IMR-90 (cell line): ENCODE data around the gene SLC7A6. TPM values are rescaled to one million over a fixed set of nuclear protein-coding genes. Genes with fewer than 3 reads are reported as not detected.

Experiments
- ATAC-seq: fragments of 200-7000 bp; cut with Tn5 transposase; 2 replicates; pipeline ENCODE4 v1.9.1; 2020; ENCODE audit warnings: low read depth, mild to moderate bottlenecking, moderate library complexity
- BruUV-seq: library from RNA; stranded (reverse); fragments of 400-500 nt; replicated peaks from 2 replicates; lab custom pipeline; 2021; lab: Mats Ljungman, UMichigan
- CTCF ChIA-PET: fragments of 300-600 bp; formaldehyde crosslinking; extraction: SDS; loops from one replicate; lab custom pipeline; 2021; ENCODE audit warnings: antibody characterized with exemption; lab: Yijun Ruan, JAX
- POLR2A ChIA-PET: fragments of 300-600 bp; sonication (Branson Sonifier 250); formaldehyde crosslinking; loops from one replicate; lab custom pipeline; 2022; ENCODE audit warnings: antibody characterized with exemption; ENCODE audit not compliant: unreplicated experiment; lab: Charles Lee
- DNase-seq: peaks from one replicate; pipeline ENCODE4 v3.0.0; 2013
- H2AFZ ChIP-seq: replicated peaks from 2 replicates; pipeline ENCODE3; 2013; ENCODE audit warnings: low read length, mild to moderate bottlenecking; ENCODE audit not compliant: poor library complexity
- H2AK5ac ChIP-seq: 2 replicates; pipeline ENCODE4 v1.6.1; 2013; ENCODE audit warnings: low read depth, low read length, inconsistent platforms
- H2AK9ac ChIP-seq: replicated peaks from 2 replicates; pipeline ENCODE3; 2013; ENCODE audit warnings: mild to moderate bottlenecking, low read depth, low read length, moderate library complexity; ENCODE audit not compliant: poor library complexity
- H2BK120ac ChIP-seq: 2 replicates; pipeline ENCODE4 v1.6.1; 2013; ENCODE audit warnings: low read depth, low read length, inconsistent platforms
- H2BK15ac ChIP-seq: 3 replicates; pipeline ENCODE4 v1.6.1; 2013; ENCODE audit warnings: low read depth, low read length, inconsistent platforms
- H2BK20ac ChIP-seq: 2 replicates; pipeline ENCODE4 v1.6.1; 2013; ENCODE audit warnings: low read depth, mild to moderate bottlenecking, inconsistent platforms, low read length, moderate library complexity
- H2BK5ac ChIP-seq: 2 replicates; pipeline ENCODE4 v1.6.1; 2013; ENCODE audit warnings: mild to moderate bottlenecking, low read depth, low read length, inconsistent platforms; ENCODE audit not compliant: poor library complexity, severe bottlenecking
- H3K14ac ChIP-seq: replicated peaks from 2 replicates; pipeline ENCODE4 v1.6.1; 2013; ENCODE audit warnings: low read depth, low read length, inconsistent platforms
- H3K18ac ChIP-seq: 2 replicates; pipeline ENCODE4 v1.6.1; 2013; ENCODE audit warnings: low read depth, low read length, control low read depth
- H3K23ac ChIP-seq: 2 replicates; pipeline ENCODE4 v1.6.1; 2013; ENCODE audit warnings: low read depth, low read length, inconsistent platforms
- H3K27ac ChIP-seq: 2 replicates; pipeline ENCODE4 v1.5.1; 2013; ENCODE audit warnings: mild to moderate bottlenecking, control low read depth, low read length; ENCODE audit not compliant: insufficient read depth
- H3K27me3 ChIP-seq: 2 replicates; pipeline ENCODE4 v1.6.1; 2013; ENCODE audit warnings: low read length; ENCODE audit not compliant: control insufficient read depth, insufficient read depth
- H3K36me3 ChIP-seq: 2 replicates; pipeline ENCODE4 v1.6.1; 2013; ENCODE audit warnings: low read length, mixed read lengths; ENCODE audit not compliant: control insufficient read depth, insufficient read depth
- H3K4ac ChIP-seq: 2 replicates; pipeline ENCODE4 v1.6.1; 2013; ENCODE audit warnings: low read depth, low read length, inconsistent platforms
- H3K4me1 ChIP-seq: 2 replicates; pipeline ENCODE4 v1.6.1; 2013; ENCODE audit warnings: low read length, mixed read lengths; ENCODE audit not compliant: control insufficient read depth, insufficient read depth
- H3K4me2 ChIP-seq: 2 replicates; pipeline ENCODE4 v1.6.1; 2013; ENCODE audit warnings: low read depth, mild to moderate bottlenecking, control low read depth, low read length, moderate library complexity
- H3K4me3 ChIP-seq: 2 replicates; pipeline ENCODE4 v1.5.1; 2013; ENCODE audit warnings: low read depth, mild to moderate bottlenecking, control low read depth, low read length, moderate library complexity; ENCODE audit not compliant: insufficient read depth
- H3K56ac ChIP-seq: 2 replicates; pipeline ENCODE4 v1.6.1; 2013; ENCODE audit warnings: low read length, inconsistent platforms; ENCODE audit not compliant: insufficient read depth; ENCODE audit errors: extremely low read depth
- H3K79me1 ChIP-seq, 2 experiments: 2 replicates each; pipeline ENCODE4 v1.6.1; 2013; ENCODE audit warnings: low read length in 2 of 2, inconsistent platforms in 1 of 2, low read depth in 1 of 2
- H3K9ac ChIP-seq: 2 replicates; pipeline ENCODE4 v1.6.1; 2013; ENCODE audit warnings: low read depth, low read length, control low read depth
- H3K9me1 ChIP-seq: 2 replicates; pipeline ENCODE4 v1.6.1; 2013; ENCODE audit warnings: low read length, inconsistent platforms; ENCODE audit not compliant: insufficient read depth
- H3K9me3 ChIP-seq: 2 replicates; pipeline ENCODE4 v1.6.1; 2013; ENCODE audit warnings: low read length; ENCODE audit not compliant: control insufficient read depth, insufficient read depth
- H4K20me1 ChIP-seq: 2 replicates; pipeline ENCODE4 v1.6.1; 2013; ENCODE audit warnings: low read length, inconsistent platforms; ENCODE audit not compliant: insufficient read depth
- H4K5ac ChIP-seq: 2 replicates; pipeline ENCODE4 v1.6.1; 2013; ENCODE audit warnings: mild to moderate bottlenecking, low read depth, low read length, control low read depth
- H4K8ac ChIP-seq, 2 experiments: 2 replicates each; pipeline ENCODE4 v1.6.1; 2013; ENCODE audit warnings: low read depth in 2 of 2, low read length in 2 of 2, control low read depth in 1 of 2, inconsistent platforms in 1 of 2
- H4K91ac ChIP-seq: 2 replicates; pipeline ENCODE4 v1.6.1; 2013; ENCODE audit warnings: low read depth, low read length, inconsistent platforms; ENCODE audit not compliant: insufficient read depth
- BHLHE40 ChIP-seq: fragments of 150-350 bp; IDR thresholded peaks from 2 replicates; pipeline ENCODE4 v1.6.1; 2016; ENCODE audit warnings: mild to moderate bottlenecking, low read depth, low read length
- CHD1 ChIP-seq: IDR thresholded peaks from 2 replicates; pipeline ENCODE4 v1.6.1; 2012; ENCODE audit warnings: low read depth, low read length, improper control_type of control experiment
- ELK1 ChIP-seq: fragments of 150-350 bp; IDR thresholded peaks from 2 replicates; pipeline ENCODE4 v1.6.1; 2016; ENCODE audit warnings: low read depth, mild to moderate bottlenecking, low read length, moderate library complexity, borderline replicate concordance
- FOS ChIP-seq: fragments of 150-350 bp; IDR thresholded peaks from 2 replicates; pipeline ENCODE4 v1.6.1; 2016; ENCODE audit warnings: low read depth, low read length
- MAFK ChIP-seq: IDR thresholded peaks from 2 replicates; pipeline ENCODE4 v1.6.1; 2012; ENCODE audit warnings: low read depth, low read length, improper control_type of control experiment
- MAZ ChIP-seq: IDR thresholded peaks from 2 replicates; pipeline ENCODE4 v1.6.1; 2012; ENCODE audit warnings: low read depth, mild to moderate bottlenecking, low read length, improper control_type of control experiment, moderate library complexity, borderline replicate concordance
- MXI1 ChIP-seq: IDR thresholded peaks from 2 replicates; pipeline ENCODE4 v1.6.1; 2012; ENCODE audit warnings: low read depth, mild to moderate bottlenecking, low read length, moderate library complexity, borderline replicate concordance
- NFE2L2 ChIP-seq: fragments of 150-350 bp; IDR thresholded peaks from 2 replicates; pipeline ENCODE4 v1.6.1; 2016; ENCODE audit warnings: low read depth, mild to moderate bottlenecking, low read length
- POLR2A ChIP-seq: IDR thresholded peaks from 2 replicates; pipeline ENCODE4 v1.6.1; 2012; ENCODE audit warnings: mild to moderate bottlenecking, low read depth, low read length
- RAD21 ChIP-seq: IDR thresholded peaks from 2 replicates; pipeline ENCODE4 v1.6.1; 2012; ENCODE audit warnings: low read length, improper control_type of control experiment
- RCOR1 ChIP-seq: IDR thresholded peaks from 2 replicates; pipeline ENCODE4 v1.6.1; 2012; ENCODE audit warnings: mild to moderate bottlenecking, low read length, improper control_type of control experiment; ENCODE audit not compliant: insufficient replicate concordance
- RFX5 ChIP-seq: IDR thresholded peaks from 2 replicates; pipeline ENCODE4 v1.8.0; 2012; ENCODE audit warnings: low read depth, mild to moderate bottlenecking, low read length, moderate library complexity
- SMC3 ChIP-seq: fragments of 150-350 bp; IDR thresholded peaks from 2 replicates; pipeline ENCODE4 v1.6.1; 2016; ENCODE audit warnings: low read depth, mild to moderate bottlenecking, antibody characterized with exemption, low read length, moderate library complexity
- USF2 ChIP-seq: fragments of 150-350 bp; IDR thresholded peaks from 2 replicates; pipeline ENCODE4 v1.6.1; 2017; ENCODE audit warnings: mild to moderate bottlenecking, antibody characterized with exemption, low read length, low read depth
- WGBS, 2 experiments: methylation state at CpG; one replicate each; pipeline versions ENCODE4 v1.1.5 to v1.1.7; 2013; ENCODE audit warnings: missing lambda C conversion rate in 2 of 2; ENCODE audit not compliant: insufficient read length in 1 of 2; ENCODE audit errors: extremely low coverage in 2 of 2; 5-methylcytosine and 5-hydroxymethylcytosine counted together
- dilution Hi-C: fragments of 300-500 bp; cut with HindIII; formaldehyde crosslinking; loops from one replicate; pipeline ENCODE4 v1.14.3; 2018; ENCODE audit warnings: low sequenced_read_pairs; ENCODE audit not compliant: unreplicated experiment
- in situ Hi-C: fragments of 300-500 bp; cut with MboI; formaldehyde crosslinking; loops from 3 replicates; pipeline ENCODE4 v1.14.3; 2019; ENCODE audit warnings: low sequenced_read_pairs, inconsistent platforms, mixed read lengths
- intact Hi-C: fragments of 100-400 bp; cut with micrococcal nuclease; formaldehyde crosslinking; loops from 2 replicates; pipeline ENCODE4 v1.10.0; 2022
- polyA plus RNA-seq, 3 experiments: library from polyadenylated mRNA; depleted of rRNA; stranded (reverse); fragments of >200 nt; gene quantifications; 2 replicates each; pipeline ENCODE4 v1.2.3, GENCODE V29; 2012; ENCODE audit warnings: low replicate concordance in 1 of 3
- total RNA-seq: library from RNA; depleted of rRNA; stranded (reverse); fragments of >200 nt; gene quantifications from 2 replicates; pipeline ENCODE4 v1.2.3, GENCODE V29; 2012
- TF ChIP-seq, protein P1 (sequence below): conservative IDR thresholded peaks from 2 replicates; pipeline ENCODE4 v1.5.1; 2012; ENCODE audit warnings: mild to moderate bottlenecking, low read depth, low read length, improper control_type of control experiment

The SLC7A6 gene
- total and polyA plus RNA-seq, 2 of the 4 experiments (the other 2 are of a cell fraction): 29.4 to 36.1 TPM

- POLR2A ChIA-PET: no interaction called here
- H3K4me1 ChIP-seq: peaks cover 13% of the 10 kb centered on the region
- H3K56ac ChIP-seq: no peak overlapping the region
- no peak overlapping the region for H2BK15ac ChIP-seq
- H4K8ac ChIP-seq: no peak overlapping the region
- TF ChIP-seq CHD1 (no peak), RCOR1 (no peak), SMC3 (no peak), FOS (no peak), RFX5 (no peak), ELK1 (no peak), BHLHE40 (no peak), NFE2L2 (no peak), USF2 (no peak), MXI1 (no peak), RAD21 (no peak), POLR2A (no peak), MAFK (no peak), MAZ (no peak)
- TF ChIP-seq, protein P1, sequence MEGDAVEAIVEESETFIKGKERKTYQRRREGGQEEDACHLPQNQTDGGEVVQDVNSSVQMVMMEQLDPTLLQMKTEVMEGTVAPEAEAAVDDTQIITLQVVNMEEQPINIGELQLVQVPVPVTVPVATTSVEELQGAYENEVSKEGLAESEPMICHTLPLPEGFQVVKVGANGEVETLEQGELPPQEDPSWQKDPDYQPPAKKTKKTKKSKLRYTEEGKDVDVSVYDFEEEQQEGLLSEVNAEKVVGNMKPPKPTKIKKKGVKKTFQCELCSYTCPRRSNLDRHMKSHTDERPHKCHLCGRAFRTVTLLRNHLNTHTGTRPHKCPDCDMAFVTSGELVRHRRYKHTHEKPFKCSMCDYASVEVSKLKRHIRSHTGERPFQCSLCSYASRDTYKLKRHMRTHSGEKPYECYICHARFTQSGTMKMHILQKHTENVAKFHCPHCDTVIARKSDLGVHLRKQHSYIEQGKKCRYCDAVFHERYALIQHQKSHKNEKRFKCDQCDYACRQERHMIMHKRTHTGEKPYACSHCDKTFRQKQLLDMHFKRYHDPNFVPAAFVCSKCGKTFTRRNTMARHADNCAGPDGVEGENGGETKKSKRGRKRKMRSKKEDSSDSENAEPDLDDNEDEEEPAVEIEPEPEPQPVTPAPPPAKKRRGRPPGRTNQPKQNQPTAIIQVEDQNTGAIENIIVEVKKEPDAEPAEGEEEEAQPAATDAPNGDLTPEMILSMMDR: no peak
- no peak overlapping the region for H3K4me3 ChIP-seq
- in situ Hi-C loops: no loop called here
- H4K91ac ChIP-seq: no peak overlapping the region
- H3K4ac ChIP-seq: no peak overlapping the region
- intact Hi-C loops: no loop called here
- no peak overlapping the region for H2BK120ac ChIP-seq
- H2BK20ac ChIP-seq: no peak overlapping the region
- H3K9ac ChIP-seq: no peak overlapping the region
- H2AFZ ChIP-seq: no peak overlapping the region
- ATAC-seq (no peak), DNase-seq (no peak)
- no peak overlapping the region for H3K18ac ChIP-seq
- no peak overlapping the region for H3K4me2 ChIP-seq
- H4K20me1 ChIP-seq: no peaks in the 10 kb centered on the region
- WGBS, 2 experiments: no CpG with 5 or more reads among the region's 4 CpGs
- no TSS peak for BruUV-seq
- H3K9me3 ChIP-seq: no peaks in the 10 kb centered on the region
- no peak overlapping the region for H4K5ac ChIP-seq
- H3K14ac ChIP-seq: no peak overlapping the region
- no peaks in the 10 kb centered on the region; the same call in 1 of the 2 replicates for H3K9me1 ChIP-seq
- no peak overlapping the region for H3K27ac ChIP-seq
- H2AK9ac ChIP-seq: no peak overlapping the region
- H2AK5ac ChIP-seq: no peak overlapping the region
- H3K79me1 ChIP-seq: peaks cover 0 to 12% of the 10 kb centered on the region in 2 experiments; a peak in 1 of 4 replicates
- H2BK5ac ChIP-seq: no peak overlapping the region
- CTCF ChIA-PET: interaction anchor here (1.9 kb wide), 1 partner anchor 11 kb away, joined by 7 read pairs; the partner anchor contains the start of gene SLC7A6
- no peaks in the 10 kb centered on the region for H3K27me3 ChIP-seq
- dilution Hi-C loops: no loop called here
- H3K36me3 ChIP-seq: peaks cover 25% of the 10 kb centered on the region
- H3K23ac ChIP-seq: no peak overlapping the region
These were observed 10.6 kb upstream of the SLC7A6 start for GRCh38 chr16:68253721-68254120.
